GM12801 (cell line): ENCODE results near the gene RAP1GAP.

ENCODE experiments used
- CTCF ChIP-seq: IDR thresholded peaks from one replicate; pipeline ENCODE4 v1.5.1; 2011; ENCODE audit warnings: control low read depth; ENCODE audit not compliant: insufficient read length; ENCODE audit errors: extremely low read depth

The RAP1GAP gene

GRCh38 chr1:21674957-21675356, 5.8 kb upstream of the RAP1GAP start:
- no peak for TF ChIP-seq CTCF

DNA sequence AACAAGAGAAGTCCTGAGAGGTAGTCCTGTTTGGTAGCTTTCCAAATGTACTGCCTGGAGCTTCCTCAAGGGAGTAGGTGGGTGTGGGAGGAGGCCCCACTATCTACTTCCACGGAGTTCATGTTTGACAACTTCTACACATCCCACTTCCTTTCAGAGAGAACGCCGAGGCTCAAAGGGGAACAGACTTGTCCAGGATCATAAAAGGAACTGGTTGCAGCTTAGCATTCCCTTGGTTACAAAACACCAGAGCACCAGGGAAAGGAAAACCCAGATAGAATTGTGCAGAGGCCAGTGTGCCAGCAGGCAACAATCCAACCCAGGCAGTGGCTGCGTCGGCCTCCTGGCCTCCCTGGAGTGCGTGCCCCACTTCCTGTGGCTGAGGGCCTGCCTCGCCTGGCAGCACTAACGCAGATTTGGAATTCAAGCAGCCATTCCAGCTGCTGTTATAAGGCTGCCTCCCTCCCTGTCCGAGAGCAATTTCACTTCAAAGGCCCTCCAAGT, 4.2 kb upstream of the RAP1GAP start:
- TF ChIP-seq CTCF, result no peak

GRCh38 chr1:21672478-21673276, 3.5 kb upstream of the RAP1GAP start:
- TF ChIP-seq CTCF, result no peak

- TF ChIP-seq CTCF, result no peak
Measured at GRCh38 chr1:21671915-21672314, 2.8 kb upstream of the RAP1GAP start.

DNA sequence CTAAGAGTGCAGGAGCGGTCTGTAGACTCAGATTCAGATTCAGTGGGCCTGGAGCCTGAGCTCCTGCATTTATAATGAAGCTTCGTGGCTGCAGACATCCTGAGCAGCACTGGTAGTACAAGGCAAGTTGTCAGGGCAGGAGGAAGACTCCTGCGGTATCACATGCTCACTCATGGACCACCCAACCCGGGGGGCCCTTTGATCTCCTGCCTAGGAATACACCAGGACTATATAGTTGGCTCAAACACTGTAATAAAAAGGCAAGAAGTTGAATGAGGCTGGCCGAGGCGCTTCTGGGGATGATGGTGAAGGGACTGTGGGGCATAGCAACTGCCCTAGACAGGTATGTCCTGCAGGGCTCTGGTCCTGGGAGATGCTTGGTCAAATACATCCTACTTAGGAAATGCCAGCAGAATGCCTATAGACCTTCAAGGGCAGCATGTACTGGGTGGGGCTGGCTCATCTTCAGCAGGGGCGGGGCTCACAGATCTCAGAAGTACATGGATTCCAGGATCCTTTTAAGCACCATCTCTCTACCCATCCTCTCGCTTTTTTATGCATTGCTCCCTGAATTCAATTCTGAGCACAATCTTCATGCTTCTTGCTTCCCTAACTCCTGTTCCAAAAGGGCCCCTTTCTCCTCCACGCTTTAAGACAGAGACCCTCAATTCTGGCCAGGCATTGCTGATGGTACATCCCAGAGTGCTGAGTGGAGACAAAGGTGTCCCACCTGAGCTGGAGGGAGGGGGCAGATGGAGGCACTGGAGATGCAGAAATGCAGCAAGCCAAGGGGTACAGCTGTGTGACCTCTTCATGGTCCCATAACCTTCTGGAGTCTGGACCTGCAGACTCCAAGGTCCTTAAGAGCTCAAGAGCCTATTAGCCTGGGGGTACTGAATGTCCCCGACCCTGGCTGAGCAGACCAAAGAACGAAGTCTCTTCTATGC, 2.1 kb upstream of the RAP1GAP start:
- no peak for TF ChIP-seq CTCF

- TF ChIP-seq CTCF, result no peak
Measured at GRCh38 chr1:21670059-21670881, 1.1 kb upstream of the RAP1GAP start.

DNA sequence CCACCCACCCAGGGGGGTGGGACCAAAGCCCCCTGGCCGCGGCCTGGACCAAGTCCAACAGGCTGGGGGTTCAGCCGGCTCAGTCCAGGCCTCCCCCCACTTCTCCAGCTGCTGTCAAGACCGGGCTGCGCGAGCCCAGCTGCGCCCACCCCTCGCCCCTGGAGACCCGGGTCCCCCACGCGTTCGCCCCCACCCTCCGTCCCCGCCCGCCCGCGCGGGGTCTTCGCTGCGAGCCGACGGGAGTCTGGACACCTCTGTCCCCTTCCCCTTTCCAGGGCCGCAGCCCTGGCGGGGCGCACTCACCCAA, 253 bp downstream of the RAP1GAP start:
- TF ChIP-seq CTCF, result no peak
